OCI-LY7 (cell line): ENCODE results near the gene TBCB. TPM values are rescaled to one million over a fixed set of nuclear protein-coding genes. Genes with fewer than 3 reads are reported as not detected.
A peak's percentile ranks its signal among the peaks of the same experiment; 100 is the strongest.

Experiments
- BruUV-seq: library from RNA; stranded (reverse); fragments of 400-500 nt; replicated peaks from 2 replicates; lab custom pipeline; 2021; lab: Mats Ljungman, UMichigan
- CTCF ChIA-PET: fragments of 300-600 bp; sonication (Branson Sonifier 250); formaldehyde crosslinking; loops from one replicate; lab custom pipeline; 2022; ENCODE audit warnings: antibody characterized with exemption; ENCODE audit not compliant: unreplicated experiment; lab: Charles Lee
- POLR2A ChIA-PET: fragments of 300-600 bp; sonication (Branson Sonifier 250); formaldehyde crosslinking; loops from one replicate; lab custom pipeline; 2022; ENCODE audit warnings: antibody characterized with exemption; lab: Charles Lee
- DNase-seq: peaks from one replicate; pipeline ENCODE4 v3.0.0-alpha.2; 2015; ENCODE audit warnings: low spot score
- H2AFZ ChIP-seq: fragments of 200-600 bp; sonication (generic), shearing (Covaris generic); 2 replicates; pipeline ENCODE4 v1.6.1; 2014; ENCODE audit warnings: mild to moderate bottlenecking, antibody characterized with exemption, low read length, moderate library complexity
- H3K27ac ChIP-seq: fragments of 200-600 bp; sonication (generic); 2 replicates; pipeline ENCODE4 v1.5.1; 2014; ENCODE audit warnings: mixed run types, low read depth, mild to moderate bottlenecking, moderate library complexity, low read length, inconsistent platforms; ENCODE audit not compliant: poor library complexity, severe bottlenecking
- H3K36me3 ChIP-seq: fragments of 200-600 bp; sonication (generic); 2 replicates; pipeline ENCODE4 v1.6.1; 2014; ENCODE audit warnings: mild to moderate bottlenecking, antibody characterized with exemption, low read length, moderate library complexity, mixed read lengths; ENCODE audit not compliant: insufficient read depth
- H3K4me1 ChIP-seq: fragments of 200-600 bp; sonication (generic); 2 replicates; pipeline ENCODE4 v1.5.1; 2014; ENCODE audit warnings: mild to moderate bottlenecking, low read length; ENCODE audit not compliant: insufficient read depth, poor library complexity, severe bottlenecking
- H3K4me2 ChIP-seq: fragments of 200-600 bp; sonication (generic); 2 replicates; pipeline ENCODE4 v1.6.1; 2014; ENCODE audit warnings: mild to moderate bottlenecking, low read length
- H3K4me3 ChIP-seq: fragments of 200-600 bp; sonication (generic); 2 replicates; pipeline ENCODE4 v1.5.1; 2014; ENCODE audit warnings: mild to moderate bottlenecking, low read depth, low read length; ENCODE audit not compliant: poor library complexity, severe bottlenecking
- H3K79me2 ChIP-seq: fragments of 200-600 bp; sonication (generic); 2 replicates; pipeline ENCODE4 v1.6.1; 2016; ENCODE audit warnings: low read depth, mild to moderate bottlenecking, low read length, moderate library complexity, mixed read lengths; ENCODE audit not compliant: insufficient read depth
- H3K9me2 ChIP-seq: fragments of 200-600 bp; sonication (generic); 2 replicates; pipeline ENCODE4 v1.6.1; 2016; ENCODE audit warnings: mild to moderate bottlenecking, low read length, mixed read lengths; ENCODE audit not compliant: insufficient read depth
- H3K9me3 ChIP-seq: fragments of 200-600 bp; sonication (generic); 2 replicates; pipeline ENCODE4 v1.6.1; 2014; ENCODE audit warnings: mild to moderate bottlenecking, mixed run types, low read length, mixed read lengths
- H4K20me1 ChIP-seq: fragments of 200-600 bp; sonication (generic); 2 replicates; pipeline ENCODE4 v1.6.1; 2014; ENCODE audit warnings: mild to moderate bottlenecking, antibody characterized with exemption, low read length, moderate library complexity, mixed read lengths; ENCODE audit not compliant: insufficient read depth
- EZH2phosphoT487 ChIP-seq: fragments of 200-600 bp; sonication (generic); IDR thresholded peaks from 2 replicates; pipeline ENCODE4 v1.6.1; 2018; ENCODE audit warnings: low read depth, borderline replicate concordance, mild to moderate bottlenecking, mixed run types, antibody characterized with exemption, low read length, moderate library complexity, mixed read lengths
- intact Hi-C: fragments of 100-400 bp; cut with micrococcal nuclease; formaldehyde crosslinking; loops from one replicate; pipeline ENCODE4 v1.10.0; 2022; ENCODE audit not compliant: unreplicated experiment
- total RNA-seq, 2 experiments: library from RNA; depleted of rRNA in 1 of 2; stranded (reverse); fragments of >200 nt in 1 of 2; shearing (Covaris generic) in 1 of 2; gene quantifications; 2 replicates each; pipeline ENCODE4 v1.2.3, GENCODE V29; 2014 to 2022
- TF ChIP-seq, protein P1 (sequence below): fragments of 200-600 bp; sonication (generic); conservative IDR thresholded peaks from 2 replicates; pipeline ENCODE4 v1.5.1; 2014; ENCODE audit warnings: mild to moderate bottlenecking, antibody characterized with exemption, low read length, moderate library complexity, mixed read lengths

The TBCB gene
- total RNA-seq, 2 experiments from 2014 or later = 136 to 200 TPM

DNA sequence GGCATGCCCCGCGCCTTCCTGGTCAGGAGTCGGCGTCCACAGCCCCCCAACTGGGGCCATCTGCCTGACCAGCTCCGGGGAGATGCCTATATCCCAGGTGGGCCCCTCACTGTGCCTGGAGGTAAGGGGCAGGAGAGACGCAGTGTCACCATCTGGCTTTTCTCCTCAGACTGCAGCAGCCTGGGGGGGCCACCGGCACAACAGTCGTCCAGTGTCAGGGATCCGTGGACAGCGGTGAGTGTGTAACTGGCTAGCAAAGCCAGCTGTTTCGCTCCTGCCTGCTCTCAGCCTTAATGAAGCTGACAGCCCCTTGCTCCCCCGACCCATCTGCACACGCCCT, 4.1 kb upstream of the TBCB start:
- H3K4me3 ChIP-seq = no peak overlapping the region

DNA sequence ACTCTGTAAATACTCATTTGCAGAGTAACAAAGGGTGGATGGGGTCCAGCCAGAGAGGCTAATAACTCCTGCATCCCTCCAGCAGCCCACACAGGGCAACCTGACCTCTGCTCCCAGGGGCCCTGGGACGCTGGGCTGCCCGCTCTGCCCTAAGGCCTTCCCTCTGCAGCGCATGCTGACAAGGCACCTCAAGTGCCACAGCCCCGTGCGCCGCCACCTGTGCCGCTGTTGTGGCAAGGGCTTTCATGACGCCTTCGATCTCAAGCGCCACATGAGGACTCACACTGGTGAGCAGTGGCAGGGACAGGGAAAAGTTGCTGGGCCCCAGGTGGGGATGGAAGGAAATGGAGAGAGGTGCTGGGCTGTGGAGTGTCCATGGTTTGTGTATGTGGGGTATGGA, 2.6 kb upstream of the TBCB start:
- Histone ChIP-seq H3K79me2 (peaks cover 13% of the 10 kb centered on the region; the same call in 1 of the 2 replicates), H4K20me1 (no peaks in the 10 kb centered on the region), H3K27ac (no peak overlapping the region), H3K36me3 (peaks cover 29% of the 10 kb centered on the region), H3K9me3 (no peaks in the 10 kb centered on the region), H3K4me3 (no peak overlapping the region), H3K4me1 (peaks cover 28% of the 10 kb centered on the region), H3K4me2 (no peak overlapping the region), H3K9me2 (no peaks in the 10 kb centered on the region), H2AFZ (no peak overlapping the region)
- no TSS peak for BruUV-seq
- no peak for DNase-seq
- POLR2A ChIA-PET = no interaction called here
- intact Hi-C loops = no loop called here
- CTCF ChIA-PET = no interaction called here
- TF ChIP-seq, protein P1, sequence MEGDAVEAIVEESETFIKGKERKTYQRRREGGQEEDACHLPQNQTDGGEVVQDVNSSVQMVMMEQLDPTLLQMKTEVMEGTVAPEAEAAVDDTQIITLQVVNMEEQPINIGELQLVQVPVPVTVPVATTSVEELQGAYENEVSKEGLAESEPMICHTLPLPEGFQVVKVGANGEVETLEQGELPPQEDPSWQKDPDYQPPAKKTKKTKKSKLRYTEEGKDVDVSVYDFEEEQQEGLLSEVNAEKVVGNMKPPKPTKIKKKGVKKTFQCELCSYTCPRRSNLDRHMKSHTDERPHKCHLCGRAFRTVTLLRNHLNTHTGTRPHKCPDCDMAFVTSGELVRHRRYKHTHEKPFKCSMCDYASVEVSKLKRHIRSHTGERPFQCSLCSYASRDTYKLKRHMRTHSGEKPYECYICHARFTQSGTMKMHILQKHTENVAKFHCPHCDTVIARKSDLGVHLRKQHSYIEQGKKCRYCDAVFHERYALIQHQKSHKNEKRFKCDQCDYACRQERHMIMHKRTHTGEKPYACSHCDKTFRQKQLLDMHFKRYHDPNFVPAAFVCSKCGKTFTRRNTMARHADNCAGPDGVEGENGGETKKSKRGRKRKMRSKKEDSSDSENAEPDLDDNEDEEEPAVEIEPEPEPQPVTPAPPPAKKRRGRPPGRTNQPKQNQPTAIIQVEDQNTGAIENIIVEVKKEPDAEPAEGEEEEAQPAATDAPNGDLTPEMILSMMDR = no peak
- TF ChIP-seq EZH2phosphoT487 = no peak

More for the DNA sequence above, 4.1 kb upstream of the TBCB start:
- TF ChIP-seq, protein P1 = no peak
- no peak for TF ChIP-seq EZH2phosphoT487
- peaks cover 20% of the 10 kb centered on the region for H3K4me1 ChIP-seq
- no peaks in the 10 kb centered on the region for H3K9me3 ChIP-seq
- no peak overlapping the region for H3K4me2 ChIP-seq
- ChIA-PET CTCF (no interaction called here), POLR2A (no interaction called here)
- H4K20me1 ChIP-seq = no peaks in the 10 kb centered on the region
- no TSS peak for BruUV-seq
- no peak for DNase-seq
- H3K27ac ChIP-seq = no peak overlapping the region
- intact Hi-C loops = no loop called here
- peaks cover 34% of the 10 kb centered on the region for H3K36me3 ChIP-seq
- H2AFZ ChIP-seq = no peak overlapping the region
- no peaks in the 10 kb centered on the region for H3K9me2 ChIP-seq
- peaks cover 11% of the 10 kb centered on the region; the same call in 1 of the 2 replicates for H3K79me2 ChIP-seq

DNA sequence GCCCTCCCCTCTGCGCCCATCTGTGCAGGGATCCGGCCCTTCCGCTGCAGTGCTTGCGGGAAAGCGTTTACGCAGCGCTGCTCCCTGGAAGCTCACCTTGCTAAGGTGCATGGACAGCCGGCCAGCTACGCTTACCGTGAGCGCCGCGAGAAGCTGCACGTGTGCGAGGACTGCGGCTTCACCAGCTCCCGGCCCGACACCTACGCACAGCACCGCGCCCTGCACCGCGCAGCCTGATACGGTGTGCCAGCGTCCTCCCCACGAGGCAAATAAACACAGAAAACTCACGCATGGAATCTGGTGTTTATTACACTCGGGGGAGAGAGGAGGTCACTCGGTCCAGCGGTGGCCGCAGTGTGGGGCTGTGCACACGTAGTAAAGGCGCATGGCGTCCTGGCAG, 1.8 kb upstream of the TBCB start:
- intact Hi-C loops = no loop called here
- peaks cover 13% of the 10 kb centered on the region; the same call in 1 of the 2 replicates for H3K79me2 ChIP-seq
- H3K36me3 ChIP-seq = peaks cover 30% of the 10 kb centered on the region
- peak overlapping the region; percentile 73 for H3K4me2 ChIP-seq
- no TSS peak for BruUV-seq
- H3K27ac ChIP-seq = no peak overlapping the region
- DNase-seq = no peak
- H3K9me2 ChIP-seq = no peaks in the 10 kb centered on the region
- ChIA-PET POLR2A (no interaction called here), CTCF (no interaction called here)
- H3K4me3 ChIP-seq = peak overlapping the region; percentile 80
- peaks cover 28% of the 10 kb centered on the region for H3K4me1 ChIP-seq
- no peaks in the 10 kb centered on the region for H3K9me3 ChIP-seq
- H4K20me1 ChIP-seq = no peaks in the 10 kb centered on the region
- H2AFZ ChIP-seq = no peak overlapping the region
- no peak for TF ChIP-seq EZH2phosphoT487
- TF ChIP-seq, protein P1 = no peak
